ENCODE data around the gene DGUOK.
"Not testable (repeated sequence)": the region's sequence is repeated elsewhere in the genome, so short reads cannot be mapped to it uniquely, and the experiment has no call there.

DGUOK gene

GRCh38 chr2:73902284-73902683 lies 24.4 kb upstream of the DGUOK start:
- Histone ChIP-seq H3K4me1 (ENCODE audit: control insufficient read depth in 1 of 2, insufficient read depth in 2 of 2, low read length in 2 of 2) (no peaks in the 10 kb centered on the region), H3K79me1 (ENCODE audit: low read length) (no peaks in the 10 kb centered on the region), H2BK5ac (ENCODE audit: low read depth, low read length, poor library complexity) (no peak overlapping the region), H3K23ac (ENCODE audit: low read length) (peak overlapping the region; percentile 27), H2BK12ac (ENCODE audit: low read length) (no peak overlapping the region), H3K79me2 (ENCODE audit: control insufficient read depth, insufficient read depth, low read length, poor library complexity) (no peaks in the 10 kb centered on the region), H4K12ac (ENCODE audit: low read depth, low read length) (no peak overlapping the region), H3K27ac (ENCODE audit: low read depth, low read length) (no peak overlapping the region), H3K14ac (ENCODE audit: low read length) (no peak overlapping the region), H4K91ac (ENCODE audit: low read depth, low read length) (no peak overlapping the region), H3K27me3 (ENCODE audit: insufficient read depth, low read length) (no peaks in the 10 kb centered on the region), H3K4me2 (ENCODE audit: low read length) (no peak overlapping the region), H3K4ac (ENCODE audit: low read depth, low read length) (no peak overlapping the region), H4K8ac (ENCODE audit: low read depth, low read length) (no peak overlapping the region), H2AFZ (ENCODE audit: insufficient read depth, low read length, poor library complexity) (no peak overlapping the region), H3K9ac (ENCODE audit: low read length) (no peak overlapping the region), H3K4me3 (ENCODE audit: low read depth, low read length) (no peak overlapping the region), H2AK5ac (ENCODE audit: low read length) (no peak overlapping the region), H2BK120ac (ENCODE audit: insufficient read depth, low read length, poor library complexity) (no peak overlapping the region), H3K18ac (ENCODE audit: low read length) (no peak overlapping the region), H3K36me3 (ENCODE audit: control insufficient read depth in 1 of 2, insufficient read depth in 2 of 2, low read length in 2 of 2) (no peaks in the 10 kb centered on the region), H3K9me3 (ENCODE audit: insufficient read depth, low read depth, low read length) (no peaks in the 10 kb centered on the region)
- WGBS (ENCODE audit: extremely low coverage, insufficient coverage, insufficient read length) = no CpG with 5 or more reads among the region's 4 CpGs
- DNase-seq = no peak

- Histone ChIP-seq H3K4me3 (ENCODE audit: low read depth, low read length) (no peak overlapping the region), H2BK12ac (ENCODE audit: low read length) (no peak overlapping the region), H3K27ac (ENCODE audit: low read depth, low read length) (no peak overlapping the region), H3K4ac (ENCODE audit: low read depth, low read length) (no peak overlapping the region), H4K91ac (ENCODE audit: low read depth, low read length) (no peak overlapping the region), H3K9ac (ENCODE audit: low read length) (no peak overlapping the region), H4K12ac (ENCODE audit: low read depth, low read length) (no peak overlapping the region), H4K8ac (ENCODE audit: low read depth, low read length) (no peak overlapping the region), H3K23ac (ENCODE audit: low read length) (no peak overlapping the region), H3K4me2 (ENCODE audit: low read length) (no peak overlapping the region), H3K79me2 (ENCODE audit: control insufficient read depth, insufficient read depth, low read length, poor library complexity) (no peaks in the 10 kb centered on the region), H2BK5ac (ENCODE audit: low read depth, low read length, poor library complexity) (no peak overlapping the region), H2AFZ (ENCODE audit: insufficient read depth, low read length, poor library complexity) (no peak overlapping the region), H3K14ac (ENCODE audit: low read length) (no peak overlapping the region), H3K4me1 (ENCODE audit: control insufficient read depth in 1 of 2, insufficient read depth in 2 of 2, low read length in 2 of 2) (no peaks in the 10 kb centered on the region), H3K18ac (ENCODE audit: low read length) (no peak overlapping the region), H3K79me1 (ENCODE audit: low read length) (no peaks in the 10 kb centered on the region), H3K27me3 (ENCODE audit: insufficient read depth, low read length) (no peaks in the 10 kb centered on the region), H2AK5ac (ENCODE audit: low read length) (no peak overlapping the region), H3K9me3 (ENCODE audit: insufficient read depth, low read depth, low read length) (no peaks in the 10 kb centered on the region), H2BK120ac (ENCODE audit: insufficient read depth, low read length, poor library complexity) (no peak overlapping the region), H3K36me3 (ENCODE audit: control insufficient read depth in 1 of 2, insufficient read depth in 2 of 2, low read length in 2 of 2) (no peaks in the 10 kb centered on the region)
- no peak for DNase-seq
- no CpG with 5 or more reads among the region's 4 CpGs for WGBS (ENCODE audit: extremely low coverage, insufficient coverage, insufficient read length)
These were observed 23.4 kb upstream of the DGUOK start for GRCh38 chr2:73903313-73903712.

- not testable (repeated sequence) for H2BK120ac ChIP-seq (ENCODE audit: insufficient read depth, low read length, poor library complexity); H2BK5ac ChIP-seq (ENCODE audit: low read depth, low read length, poor library complexity); H3K23ac ChIP-seq (ENCODE audit: low read length); H3K27me3 ChIP-seq (ENCODE audit: insufficient read depth, low read length); H3K18ac ChIP-seq (ENCODE audit: low read length); H3K27ac ChIP-seq (ENCODE audit: low read depth, low read length); H2AK5ac ChIP-seq (ENCODE audit: low read length); DNase-seq; H3K4me1 ChIP-seq (ENCODE audit: control insufficient read depth in 1 of 2, insufficient read depth in 2 of 2, low read length in 2 of 2); H3K79me1 ChIP-seq (ENCODE audit: low read length); H2BK12ac ChIP-seq (ENCODE audit: low read length); H4K8ac ChIP-seq (ENCODE audit: low read depth, low read length); H3K79me2 ChIP-seq (ENCODE audit: control insufficient read depth, insufficient read depth, low read length, poor library complexity); H2AFZ ChIP-seq (ENCODE audit: insufficient read depth, low read length, poor library complexity); H4K91ac ChIP-seq (ENCODE audit: low read depth, low read length); H3K4me2 ChIP-seq (ENCODE audit: low read length); H4K12ac ChIP-seq (ENCODE audit: low read depth, low read length); H3K36me3 ChIP-seq (ENCODE audit: control insufficient read depth in 1 of 2, insufficient read depth in 2 of 2, low read length in 2 of 2); H3K4me3 ChIP-seq (ENCODE audit: low read depth, low read length); H3K14ac ChIP-seq (ENCODE audit: low read length); H3K9me3 ChIP-seq (ENCODE audit: insufficient read depth, low read depth, low read length); H3K9ac ChIP-seq (ENCODE audit: low read length); H3K4ac ChIP-seq (ENCODE audit: low read depth, low read length)
- no CpG with 5 or more reads among the region's 5 CpGs for WGBS (ENCODE audit: extremely low coverage, insufficient coverage, insufficient read length)
These were observed 22.6 kb upstream of the DGUOK start for GRCh38 chr2:73903949-73904613.

GRCh38 chr2:73904952-73905351 lies 21.7 kb upstream of the DGUOK start:
- H3K79me2 ChIP-seq (ENCODE audit: control insufficient read depth, insufficient read depth, low read length, poor library complexity) = no peaks in the 10 kb centered on the region
- H2BK120ac ChIP-seq (ENCODE audit: insufficient read depth, low read length, poor library complexity) = no peak overlapping the region
- no peak overlapping the region for H2BK5ac ChIP-seq (ENCODE audit: low read depth, low read length, poor library complexity)
- no peak overlapping the region for H2AK5ac ChIP-seq (ENCODE audit: low read length)
- no peaks in the 10 kb centered on the region for H3K79me1 ChIP-seq (ENCODE audit: low read length)
- no peaks in the 10 kb centered on the region for H3K27me3 ChIP-seq (ENCODE audit: insufficient read depth, low read length)
- no CpG with 5 or more reads among the region's 1 CpG for WGBS (ENCODE audit: extremely low coverage, insufficient coverage, insufficient read length)
- H3K4me2 ChIP-seq (ENCODE audit: low read length) = no peak overlapping the region
- no peak overlapping the region for H3K14ac ChIP-seq (ENCODE audit: low read length)
- H3K23ac ChIP-seq (ENCODE audit: low read length) = no peak overlapping the region
- H2AFZ ChIP-seq (ENCODE audit: insufficient read depth, low read length, poor library complexity) = no peak overlapping the region
- no peaks in the 10 kb centered on the region for H3K9me3 ChIP-seq (ENCODE audit: insufficient read depth, low read depth, low read length)
- H3K4me3 ChIP-seq (ENCODE audit: low read depth, low read length) = no peak overlapping the region
- no peaks in the 10 kb centered on the region for H3K36me3 ChIP-seq (ENCODE audit: control insufficient read depth in 1 of 2, insufficient read depth in 2 of 2, low read length in 2 of 2)
- no peak overlapping the region for H3K18ac ChIP-seq (ENCODE audit: low read length)
- H4K91ac ChIP-seq (ENCODE audit: low read depth, low read length) = no peak overlapping the region
- no peak overlapping the region for H4K12ac ChIP-seq (ENCODE audit: low read depth, low read length)
- H3K4ac ChIP-seq (ENCODE audit: low read depth, low read length) = no peak overlapping the region
- H3K9ac ChIP-seq (ENCODE audit: low read length) = no peak overlapping the region
- H4K8ac ChIP-seq (ENCODE audit: low read depth, low read length) = no peak overlapping the region
- H2BK12ac ChIP-seq (ENCODE audit: low read length) = no peak overlapping the region
- no peak for DNase-seq
- no peak overlapping the region for H3K27ac ChIP-seq (ENCODE audit: low read depth, low read length)
- H3K4me1 ChIP-seq (ENCODE audit: control insufficient read depth in 1 of 2, insufficient read depth in 2 of 2, low read length in 2 of 2) = no peaks in the 10 kb centered on the region
